ENCODE data around the gene BABAM1. TPM values are rescaled to one million over a fixed set of nuclear protein-coding genes. Genes with fewer than 3 reads are reported as not detected.
A peak's percentile ranks its signal among the peaks of the same experiment; 100 is the strongest.

BABAM1 gene
- polyA plus RNA-seq, 3 donors = 76.9 to 106 (median 90.3) TPM

DNA sequence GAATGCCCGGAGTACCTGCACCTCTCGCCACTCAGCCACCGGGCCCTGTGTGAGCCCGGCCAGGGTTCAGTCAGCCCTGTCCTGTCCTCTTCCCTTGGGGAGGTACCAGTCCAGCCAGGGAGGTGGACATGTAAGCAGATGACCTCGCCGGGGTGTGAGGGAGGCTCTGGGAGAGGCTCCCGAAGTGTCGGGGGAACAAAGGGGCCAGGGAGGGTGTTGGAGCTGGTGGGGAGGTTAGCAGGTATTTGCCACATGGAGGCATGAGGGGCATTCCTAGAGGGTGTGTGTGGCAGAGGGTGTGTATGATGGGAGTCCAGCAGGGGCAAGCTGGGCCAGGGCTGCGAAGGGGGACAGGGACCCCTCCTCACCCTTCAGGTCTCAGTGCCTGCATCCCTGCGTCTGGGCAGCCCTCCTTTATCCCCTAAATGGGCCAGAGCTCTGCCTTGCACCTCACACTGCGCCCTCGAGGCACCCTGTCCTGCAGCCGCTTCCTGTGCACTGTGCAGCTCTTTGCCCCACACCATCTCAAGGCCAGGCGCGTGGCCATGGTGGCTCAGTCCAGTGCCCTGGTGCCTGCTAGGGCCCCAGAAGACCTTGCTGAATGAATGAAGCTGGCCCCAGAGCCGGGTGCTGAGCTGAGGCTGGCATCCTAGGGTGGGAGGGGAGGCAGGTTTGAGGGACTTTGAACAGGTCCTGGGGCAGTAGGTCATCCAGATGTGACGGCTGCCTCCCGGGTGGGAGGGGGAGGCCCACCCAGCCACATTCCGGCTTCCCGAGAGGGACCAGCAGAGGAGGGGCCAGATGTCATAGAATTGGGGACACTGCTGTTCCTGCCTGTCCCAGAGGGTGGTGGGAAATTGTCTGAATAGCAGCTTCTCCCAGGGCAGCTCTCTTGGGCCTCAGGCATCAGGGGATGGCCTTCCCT, 45.2 kb downstream of the BABAM1 start:
- Mint-ChIP-seq H3K36me3 (peaks cover 29 to 50% of the 10 kb centered on the region in 2 donors), H3K27ac (no peak overlapping the region), H3K4me3 (no peak overlapping the region), H3K9me3 (no peaks in the 10 kb centered on the region), H3K27me3 (ENCODE audit: low read depth in 3 of 3) (peaks cover 0 to 3% (median 1%) of the 10 kb centered on the region in 3 donors), H3K4me1 (peaks cover 28% of the 10 kb centered on the region)
- H3K9ac ChIP-seq (ENCODE audit: insufficient read depth, low read length, poor library complexity, severe bottlenecking) = no peak overlapping the region
- peaks cover 24 to 43% of the 10 kb centered on the region in 2 donors for H3K36me3 ChIP-seq (replicated peaks in 1 of 2; ENCODE audit: control insufficient read depth in 1 of 2, insufficient read depth in 2 of 2, low read length in 2 of 2)
- intact Hi-C loops (cut with micrococcal nuclease) = no loop called here
- TF ChIP-seq, protein P1, sequence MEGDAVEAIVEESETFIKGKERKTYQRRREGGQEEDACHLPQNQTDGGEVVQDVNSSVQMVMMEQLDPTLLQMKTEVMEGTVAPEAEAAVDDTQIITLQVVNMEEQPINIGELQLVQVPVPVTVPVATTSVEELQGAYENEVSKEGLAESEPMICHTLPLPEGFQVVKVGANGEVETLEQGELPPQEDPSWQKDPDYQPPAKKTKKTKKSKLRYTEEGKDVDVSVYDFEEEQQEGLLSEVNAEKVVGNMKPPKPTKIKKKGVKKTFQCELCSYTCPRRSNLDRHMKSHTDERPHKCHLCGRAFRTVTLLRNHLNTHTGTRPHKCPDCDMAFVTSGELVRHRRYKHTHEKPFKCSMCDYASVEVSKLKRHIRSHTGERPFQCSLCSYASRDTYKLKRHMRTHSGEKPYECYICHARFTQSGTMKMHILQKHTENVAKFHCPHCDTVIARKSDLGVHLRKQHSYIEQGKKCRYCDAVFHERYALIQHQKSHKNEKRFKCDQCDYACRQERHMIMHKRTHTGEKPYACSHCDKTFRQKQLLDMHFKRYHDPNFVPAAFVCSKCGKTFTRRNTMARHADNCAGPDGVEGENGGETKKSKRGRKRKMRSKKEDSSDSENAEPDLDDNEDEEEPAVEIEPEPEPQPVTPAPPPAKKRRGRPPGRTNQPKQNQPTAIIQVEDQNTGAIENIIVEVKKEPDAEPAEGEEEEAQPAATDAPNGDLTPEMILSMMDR (IDR thresholded peaks at IDR 0.05) = no peak
- no peak for DNase-seq
- peaks cover 49% of the 10 kb centered on the region for H3K79me2 ChIP-seq (ENCODE audit: insufficient read depth, low read length)
- H3K4me1 ChIP-seq (ENCODE audit: control insufficient read depth in 1 of 2, insufficient read depth in 2 of 2, low read length in 2 of 2) = peaks cover 14 to 25% of the 10 kb centered on the region in 2 donors
- WGBS (ENCODE audit: insufficient coverage) = 96% methylated on average over 17 of the region's 20 CpGs
- no peaks in the 10 kb centered on the region for H3K9me3 ChIP-seq (replicated peaks in 1 of 2; ENCODE audit: control insufficient read depth in 1 of 2, insufficient read depth in 1 of 2, low read length in 2 of 2)
- H3K4me2 ChIP-seq (replicated peaks; ENCODE audit: extremely low read depth, low read length, poor library complexity, severe bottlenecking) = no peak overlapping the region
- H3K27ac ChIP-seq (ENCODE audit: low read depth in 1 of 2, low read length in 2 of 2) = no peak overlapping the region
- no peaks in the 10 kb centered on the region for H3K27me3 ChIP-seq (ENCODE audit: control insufficient read depth in 2 of 2, insufficient read depth in 2 of 2, low read length in 2 of 2)
- H2AFZ ChIP-seq (ENCODE audit: insufficient read depth, low read depth, low read length, poor library complexity, severe bottlenecking) = no peak overlapping the region
- no peak overlapping the region for H3K4me3 ChIP-seq (replicated peaks in 1 of 3; ENCODE audit: low read depth in 2 of 3, low read length in 3 of 3)
- H4K20me1 ChIP-seq (ENCODE audit: insufficient read depth, low read length) = peaks cover 48% of the 10 kb centered on the region

DNA sequence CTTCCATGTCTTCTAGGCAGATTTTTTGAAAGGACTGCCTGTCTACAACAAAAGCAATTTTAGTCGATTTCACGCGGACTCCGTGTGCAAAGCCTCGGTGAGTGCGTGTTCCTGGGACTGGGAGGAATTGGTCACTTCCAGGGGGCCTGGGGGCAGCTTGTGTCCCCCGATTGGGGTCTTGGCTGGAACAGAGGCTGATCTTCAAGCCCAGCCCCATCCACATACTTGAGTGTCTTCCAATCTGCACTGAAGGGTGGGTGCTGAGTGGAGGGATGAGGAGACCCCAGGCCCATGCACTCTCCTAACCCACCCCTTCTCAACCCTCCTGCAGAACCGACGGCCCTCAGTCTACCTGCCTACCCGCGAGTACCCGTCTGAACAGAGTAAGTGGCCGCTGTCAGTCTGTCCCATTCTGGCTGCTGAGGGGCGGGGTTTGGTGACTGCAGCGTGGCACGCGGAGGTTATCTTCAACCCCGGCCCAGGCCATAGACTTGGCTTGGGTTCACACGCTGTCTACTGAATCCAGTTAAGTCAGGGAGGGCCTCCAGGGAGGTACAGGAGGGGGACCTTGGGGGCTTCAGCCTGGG, 46.9 kb downstream of the BABAM1 start:
- WGBS (ENCODE audit: insufficient coverage) = 99% methylated on average over 17 of the region's 19 CpGs
- no peaks in the 10 kb centered on the region for H3K27me3 ChIP-seq (ENCODE audit: control insufficient read depth in 2 of 2, insufficient read depth in 2 of 2, low read length in 2 of 2)
- Mint-ChIP-seq H3K27ac (peak overlapping the region in 2 of 7 donors; percentile 48 to 72), H3K27me3 (ENCODE audit: low read depth in 3 of 3) (peaks cover 0 to 1% (median 0%) of the 10 kb centered on the region in 3 donors), H3K4me3 (no peak overlapping the region), H3K4me1 (peaks cover 29% of the 10 kb centered on the region), H3K9me3 (no peaks in the 10 kb centered on the region), H3K36me3 (peaks cover 29 to 63% of the 10 kb centered on the region in 2 donors)
- peaks cover 29 to 48% of the 10 kb centered on the region in 2 donors for H3K36me3 ChIP-seq (replicated peaks in 1 of 2; ENCODE audit: control insufficient read depth in 1 of 2, insufficient read depth in 2 of 2, low read length in 2 of 2)
- H4K20me1 ChIP-seq (ENCODE audit: insufficient read depth, low read length) = peaks cover 48% of the 10 kb centered on the region
- H3K4me1 ChIP-seq (ENCODE audit: control insufficient read depth in 1 of 2, insufficient read depth in 2 of 2, low read length in 2 of 2) = peaks cover 15 to 26% of the 10 kb centered on the region in 2 donors
- peaks cover 46% of the 10 kb centered on the region for H3K79me2 ChIP-seq (ENCODE audit: insufficient read depth, low read length)
- TF ChIP-seq, protein P1 (IDR thresholded peaks at IDR 0.05) = no peak
- H3K27ac ChIP-seq (ENCODE audit: low read depth in 1 of 2, low read length in 2 of 2) = no peak overlapping the region
- H3K9me3 ChIP-seq (replicated peaks in 1 of 2; ENCODE audit: control insufficient read depth in 1 of 2, insufficient read depth in 1 of 2, low read length in 2 of 2) = no peaks in the 10 kb centered on the region
- H3K4me2 ChIP-seq (replicated peaks; ENCODE audit: extremely low read depth, low read length, poor library complexity, severe bottlenecking) = no peak overlapping the region
- no peak overlapping the region for H3K9ac ChIP-seq (ENCODE audit: insufficient read depth, low read length, poor library complexity, severe bottlenecking)
- no peak for DNase-seq
- no peak overlapping the region for H3K4me3 ChIP-seq (replicated peaks in 1 of 3; ENCODE audit: low read depth in 2 of 3, low read length in 3 of 3)
- intact Hi-C loops (cut with micrococcal nuclease) = no loop called here
- H2AFZ ChIP-seq (ENCODE audit: insufficient read depth, low read depth, low read length, poor library complexity, severe bottlenecking) = no peak overlapping the region
